ENCODE data around the gene CACNA1I. TPM values are rescaled to one million over a fixed set of nuclear protein-coding genes. Genes with fewer than 3 reads are reported as not detected.

The CACNA1I gene
- total and polyA plus RNA-seq, 7 experiments from 2014 or later: 0.40 to 51.2 (median 22.0) TPM

- no peak for DNase-seq
- no peak overlapping the region for H3K27ac ChIP-seq (ENCODE audit: low read depth, low read length)
- H3K4me3 ChIP-seq (ENCODE audit: low read length): no peak overlapping the region
- H3K27me3 ChIP-seq (ENCODE audit: control insufficient read depth in 2 of 2, insufficient read depth in 2 of 2, low read length in 2 of 2): no peaks in the 10 kb centered on the region
- ChIA-PET POLR2A (interaction anchor here (1.0 to 1.1 kb wide), 2 partner anchors 20 to 453 kb away, joined by 3 read pairs; no protein-coding TSS in a partner anchor), CTCF (no interaction called here)
- H3K4me1 ChIP-seq (ENCODE audit: control insufficient read depth in 2 of 2, insufficient read depth in 2 of 2, low read length in 2 of 2): no peaks in the 10 kb centered on the region
- H3K9me3 Mint-ChIP-seq: no peaks in the 10 kb centered on the region
- H3K27ac Mint-ChIP-seq: no peak overlapping the region
- no peaks in the 10 kb centered on the region for H3K36me3 Mint-ChIP-seq
- peaks cover 0 to 3% (median 0%) of the 10 kb centered on the region in 7 donors for H3K4me1 Mint-ChIP-seq
- no peaks in the 10 kb centered on the region for H3K9me3 ChIP-seq (ENCODE audit: control insufficient read depth in 2 of 3, low read length in 3 of 3)
- H3K4me3 Mint-ChIP-seq: no peak overlapping the region
- H3K27me3 Mint-ChIP-seq: peaks cover 0 to 8% (median 0%) of the 10 kb centered on the region in 5 donors
- H3K36me3 ChIP-seq (ENCODE audit: control insufficient read depth in 2 of 3, insufficient read depth in 3 of 3, low read length in 3 of 3): no peaks in the 10 kb centered on the region
- intact Hi-C loops (cut with micrococcal nuclease): no loop called here
- ATAC-seq: no peak
Observed at GRCh38 chr22:39589875-39590274, 19.3 kb downstream of the CACNA1I start.

GRCh38 chr22:39592081-39593065 is 21.8 kb downstream of the CACNA1I start:
- Histone ChIP-seq H3K9me3 (ENCODE audit: control insufficient read depth in 2 of 3, low read length in 3 of 3) (no peaks in the 10 kb centered on the region), H3K4me1 (ENCODE audit: control insufficient read depth in 2 of 2, insufficient read depth in 2 of 2, low read length in 2 of 2) (no peaks in the 10 kb centered on the region), H3K36me3 (ENCODE audit: control insufficient read depth in 2 of 3, insufficient read depth in 3 of 3, low read length in 3 of 3) (no peaks in the 10 kb centered on the region), H3K27me3 (ENCODE audit: control insufficient read depth in 2 of 2, insufficient read depth in 2 of 2, low read length in 2 of 2) (no peaks in the 10 kb centered on the region), H3K27ac (ENCODE audit: low read depth, low read length) (no peak overlapping the region), H3K4me3 (ENCODE audit: low read length) (no peak overlapping the region)
- no peak overlapping the region for H3K4me3 Mint-ChIP-seq
- H3K36me3 Mint-ChIP-seq: no peaks in the 10 kb centered on the region
- DNase-seq (no peak), ATAC-seq (no peak)
- no peaks in the 10 kb centered on the region for H3K9me3 Mint-ChIP-seq
- ChIA-PET CTCF (no interaction called here), POLR2A (no interaction called here)
- no peak overlapping the region for H3K27ac Mint-ChIP-seq
- intact Hi-C loops (cut with micrococcal nuclease): no loop called here
- peaks cover 0 to 10% (median 3%) of the 10 kb centered on the region in 7 donors for H3K4me1 Mint-ChIP-seq
- H3K27me3 Mint-ChIP-seq: peaks cover 0 to 16% (median 0%) of the 10 kb centered on the region in 5 donors

- CTCF ChIA-PET: no interaction called here
- Histone ChIP-seq H3K27me3 (ENCODE audit: control insufficient read depth in 2 of 2, insufficient read depth in 2 of 2, low read length in 2 of 2) (no peaks in the 10 kb centered on the region), H3K4me3 (ENCODE audit: low read length) (no peak overlapping the region), H3K36me3 (ENCODE audit: control insufficient read depth in 2 of 3, insufficient read depth in 3 of 3, low read length in 3 of 3) (no peaks in the 10 kb centered on the region), H3K27ac (ENCODE audit: low read depth, low read length) (no peak overlapping the region), H3K9me3 (ENCODE audit: control insufficient read depth in 2 of 3, low read length in 3 of 3) (no peaks in the 10 kb centered on the region), H3K4me1 (ENCODE audit: control insufficient read depth in 2 of 2, insufficient read depth in 2 of 2, low read length in 2 of 2) (peaks cover 0 to under 1% of the 10 kb centered on the region in 2 donors)
- H3K27ac Mint-ChIP-seq: no peak overlapping the region
- H3K27me3 Mint-ChIP-seq: peaks cover 0 to 23% (median 0%) of the 10 kb centered on the region in 5 donors
- DNase-seq: no peak
- no peaks in the 10 kb centered on the region for H3K36me3 Mint-ChIP-seq
- no peaks in the 10 kb centered on the region for H3K9me3 Mint-ChIP-seq
- POLR2A ChIA-PET: no interaction called here
- H3K4me1 Mint-ChIP-seq: peaks cover 1 to 12% (median 5%) of the 10 kb centered on the region in 7 donors
- ATAC-seq: no peak
- no peak overlapping the region for H3K4me3 Mint-ChIP-seq
- intact Hi-C loops (cut with micrococcal nuclease): no loop called here
Observed at GRCh38 chr22:39593066-39593930, 22.7 kb downstream of the CACNA1I start.

- no peak for DNase-seq
- no peak for ATAC-seq
- peaks cover 4 to 16% (median 10%) of the 10 kb centered on the region in 7 donors for H3K4me1 Mint-ChIP-seq
- H3K4me3 ChIP-seq (ENCODE audit: low read length): no peak overlapping the region
- CTCF ChIA-PET: no interaction called here
- H3K27ac Mint-ChIP-seq: no peak overlapping the region
- POLR2A ChIA-PET: no interaction called here
- peaks cover 0 to 5% of the 10 kb centered on the region in 2 donors for H3K4me1 ChIP-seq (ENCODE audit: control insufficient read depth in 2 of 2, insufficient read depth in 2 of 2, low read length in 2 of 2)
- intact Hi-C loops (cut with micrococcal nuclease): no loop called here
- H3K36me3 ChIP-seq (ENCODE audit: control insufficient read depth in 2 of 3, insufficient read depth in 3 of 3, low read length in 3 of 3): no peaks in the 10 kb centered on the region
- no peak overlapping the region for H3K27ac ChIP-seq (ENCODE audit: low read depth, low read length)
- no peaks in the 10 kb centered on the region for H3K9me3 Mint-ChIP-seq
- no peaks in the 10 kb centered on the region for H3K9me3 ChIP-seq (ENCODE audit: control insufficient read depth in 2 of 3, low read length in 3 of 3)
- H3K36me3 Mint-ChIP-seq: no peaks in the 10 kb centered on the region
- H3K27me3 Mint-ChIP-seq: peaks cover 0 to 24% (median 0%) of the 10 kb centered on the region in 5 donors
- no peak overlapping the region for H3K4me3 Mint-ChIP-seq
- no peaks in the 10 kb centered on the region for H3K27me3 ChIP-seq (ENCODE audit: control insufficient read depth in 2 of 2, insufficient read depth in 2 of 2, low read length in 2 of 2)
Observed at GRCh38 chr22:39593931-39594285, 23.4 kb downstream of the CACNA1I start.

- CTCF ChIA-PET: no interaction called here
- Histone ChIP-seq H3K4me1 (ENCODE audit: control insufficient read depth in 2 of 2, insufficient read depth in 2 of 2, low read length in 2 of 2) (peaks cover 0 to 5% of the 10 kb centered on the region in 2 donors), H3K27me3 (ENCODE audit: control insufficient read depth in 2 of 2, insufficient read depth in 2 of 2, low read length in 2 of 2) (no peaks in the 10 kb centered on the region), H3K36me3 (ENCODE audit: control insufficient read depth in 2 of 3, insufficient read depth in 3 of 3, low read length in 3 of 3) (no peaks in the 10 kb centered on the region), H3K9me3 (ENCODE audit: control insufficient read depth in 2 of 3, low read length in 3 of 3) (no peaks in the 10 kb centered on the region), H3K4me3 (ENCODE audit: low read length) (no peak overlapping the region), H3K27ac (ENCODE audit: low read depth, low read length) (no peak overlapping the region)
- peaks cover 4 to 16% (median 10%) of the 10 kb centered on the region in 7 donors for H3K4me1 Mint-ChIP-seq
- DNase-seq (no peak), ATAC-seq (no peak)
- no peak overlapping the region for H3K27ac Mint-ChIP-seq
- intact Hi-C loops (cut with micrococcal nuclease): no loop called here
- H3K27me3 Mint-ChIP-seq: peaks cover 0 to 24% (median 0%) of the 10 kb centered on the region in 5 donors
- H3K9me3 Mint-ChIP-seq: no peaks in the 10 kb centered on the region
- no peaks in the 10 kb centered on the region for H3K36me3 Mint-ChIP-seq
- H3K4me3 Mint-ChIP-seq: no peak overlapping the region
- POLR2A ChIA-PET: no interaction called here
Observed at GRCh38 chr22:39594411-39594810, 23.9 kb downstream of the CACNA1I start.

- no peaks in the 10 kb centered on the region for H3K9me3 ChIP-seq (ENCODE audit: control insufficient read depth in 2 of 3, low read length in 3 of 3)
- H3K4me3 ChIP-seq (ENCODE audit: low read length): no peak overlapping the region
- ATAC-seq (no peak), DNase-seq (no peak)
- H3K27me3 ChIP-seq (ENCODE audit: control insufficient read depth in 2 of 2, insufficient read depth in 2 of 2, low read length in 2 of 2): no peaks in the 10 kb centered on the region
- Mint-ChIP-seq H3K27ac (peak overlapping the region in 3 of 9 donors; percentile 2 to 88 (median 47)), H3K36me3 (no peaks in the 10 kb centered on the region), H3K27me3 (peaks cover 0 to 29% (median 0%) of the 10 kb centered on the region in 5 donors), H3K9me3 (no peaks in the 10 kb centered on the region), H3K4me3 (no peak overlapping the region), H3K4me1 (peaks cover 4 to 26% (median 20%) of the 10 kb centered on the region in 7 donors)
- intact Hi-C loops (cut with micrococcal nuclease): no loop called here
- no peaks in the 10 kb centered on the region for H3K36me3 ChIP-seq (ENCODE audit: control insufficient read depth in 2 of 3, insufficient read depth in 3 of 3, low read length in 3 of 3)
- ChIA-PET POLR2A (no interaction called here), CTCF (no interaction called here)
- peaks cover 0 to 5% of the 10 kb centered on the region in 2 donors for H3K4me1 ChIP-seq (ENCODE audit: control insufficient read depth in 2 of 2, insufficient read depth in 2 of 2, low read length in 2 of 2)
- no peak overlapping the region for H3K27ac ChIP-seq (ENCODE audit: low read depth, low read length)
Observed at GRCh38 chr22:39595622-39596172, 25.1 kb downstream of the CACNA1I start.

Data from naive thymus-derived CD4-positive, alpha-beta T cell (primary cell).